Measurements from ENCODE around the gene ZRANB1.

ZRANB1 gene

DNA sequence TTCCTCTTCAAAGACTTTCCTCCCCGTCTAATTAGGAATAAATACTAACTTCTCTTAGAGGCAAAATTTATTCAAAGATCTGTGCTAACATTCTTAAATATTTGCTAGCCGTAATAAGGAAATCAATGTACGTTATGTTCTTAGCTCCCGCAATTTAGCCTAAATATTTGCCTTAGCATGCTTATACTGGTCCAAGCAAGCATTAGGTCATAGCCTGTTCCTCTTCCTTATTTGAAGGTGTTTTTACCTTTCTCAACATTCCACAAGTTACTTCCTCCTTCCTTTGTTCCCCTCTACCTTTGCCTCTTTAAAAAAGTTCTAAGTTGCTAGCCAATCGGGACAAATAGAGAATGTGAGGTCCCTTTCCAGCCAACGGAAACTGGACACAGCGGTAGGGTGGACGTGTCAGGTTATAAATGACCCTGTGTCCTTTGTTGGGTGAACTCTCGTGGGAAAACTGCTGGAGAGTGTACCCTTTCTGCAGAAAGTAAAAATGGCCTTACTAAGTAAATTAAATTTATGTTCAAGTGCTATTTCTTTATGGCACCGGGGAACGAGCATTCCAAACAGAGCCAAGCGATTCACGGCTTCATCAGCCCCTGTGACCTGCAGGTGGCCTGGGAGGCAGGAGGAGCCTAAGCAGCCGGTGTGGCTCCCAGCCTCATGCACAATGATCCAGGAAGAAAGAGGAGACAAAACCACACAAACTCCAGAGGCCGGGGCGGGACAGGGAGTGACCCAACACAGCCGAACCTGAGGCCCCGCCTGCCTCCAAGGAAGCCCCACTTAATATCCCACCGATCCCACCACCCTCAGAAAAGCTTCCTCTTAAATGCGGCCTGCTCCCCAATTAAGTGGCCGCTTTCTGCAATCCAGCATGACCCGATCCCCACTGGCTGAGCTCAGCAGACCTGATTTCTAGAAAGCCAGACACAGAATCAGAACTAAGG is 67.0 kb downstream of the ZRANB1 start:
- no peak for DNase-seq

DNA sequence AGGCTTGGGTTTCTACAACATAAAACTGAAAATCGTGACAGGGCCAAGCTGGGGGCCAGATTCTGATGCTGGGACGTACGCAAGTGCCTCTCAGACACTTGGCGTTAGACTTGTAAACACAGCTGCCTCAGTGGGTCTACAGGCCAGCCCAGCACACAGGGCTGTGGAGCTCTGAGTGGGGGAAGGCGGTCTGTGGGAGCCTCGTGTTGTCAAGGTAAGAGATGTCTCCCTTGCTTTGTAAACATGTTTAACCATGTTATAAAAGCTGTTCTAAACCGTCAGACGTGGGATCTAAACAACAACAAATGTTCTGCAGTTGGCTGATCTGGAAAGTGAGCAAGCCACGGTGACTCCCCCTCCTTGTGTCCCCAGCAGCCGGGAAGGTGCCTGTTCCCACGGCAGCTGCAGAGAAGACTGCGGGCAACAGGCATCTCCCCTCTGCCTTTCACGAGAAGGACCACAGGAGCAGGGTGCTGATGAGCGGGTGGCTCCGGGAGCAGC is 67.8 kb downstream of the ZRANB1 start:
- DNase-seq = no peak

DNA sequence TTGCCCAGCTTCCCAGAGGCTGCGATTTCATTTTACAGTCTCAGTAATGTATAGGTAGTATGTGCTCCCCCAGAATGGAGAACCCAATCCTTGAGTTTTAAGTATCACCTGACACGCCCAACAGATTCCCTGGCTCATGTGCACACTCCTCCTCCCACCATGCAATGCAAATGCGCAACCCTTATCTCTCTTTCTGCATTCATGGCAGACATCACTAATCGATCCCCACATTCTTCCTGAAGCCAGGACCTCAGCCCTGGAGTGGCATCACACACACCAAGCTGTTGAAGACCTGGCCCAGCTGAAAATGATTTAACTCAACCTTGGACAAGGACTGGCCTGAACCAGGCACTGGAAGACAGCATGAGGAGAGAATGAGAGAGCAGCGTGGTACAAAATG is 68.4 kb downstream of the ZRANB1 start:
- DNase-seq = no peak

DNA sequence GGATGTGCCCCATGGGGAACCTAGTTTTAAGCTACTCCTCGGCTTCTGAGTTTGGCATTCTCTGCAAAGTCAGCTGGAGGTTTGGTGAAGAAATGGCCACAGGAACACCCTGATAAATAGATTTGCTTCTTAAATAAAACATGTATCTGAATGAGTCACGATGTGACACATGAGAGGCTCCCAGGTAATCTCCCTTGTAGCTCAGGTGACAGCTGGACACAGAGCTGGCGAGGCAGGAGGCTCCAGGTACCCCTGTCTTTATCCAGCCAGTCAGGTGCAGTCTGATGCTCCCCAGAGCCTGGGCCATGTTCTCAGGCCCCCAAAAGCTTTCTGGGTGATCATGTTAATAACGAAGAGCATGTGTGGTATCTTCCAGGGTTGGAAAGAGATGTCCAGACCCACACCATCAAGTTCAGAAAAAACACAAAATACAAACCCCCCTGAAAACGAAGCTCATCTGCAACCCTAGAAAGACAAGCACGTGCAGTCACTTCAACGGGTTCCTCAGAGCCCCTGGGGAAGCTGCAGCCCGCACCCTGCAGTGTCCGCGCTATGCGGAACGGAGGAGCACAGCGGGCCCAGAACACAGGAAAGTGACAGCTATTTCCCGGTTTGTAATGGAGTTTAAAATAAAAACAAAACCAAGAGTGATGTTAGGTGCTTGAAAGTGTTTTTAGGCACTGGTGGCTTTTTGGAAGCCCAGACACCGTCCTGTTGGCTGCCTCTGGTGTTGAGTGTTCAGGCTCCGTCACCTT is 69.4 kb downstream of the ZRANB1 start:
- DNase-seq = no peak

DNA sequence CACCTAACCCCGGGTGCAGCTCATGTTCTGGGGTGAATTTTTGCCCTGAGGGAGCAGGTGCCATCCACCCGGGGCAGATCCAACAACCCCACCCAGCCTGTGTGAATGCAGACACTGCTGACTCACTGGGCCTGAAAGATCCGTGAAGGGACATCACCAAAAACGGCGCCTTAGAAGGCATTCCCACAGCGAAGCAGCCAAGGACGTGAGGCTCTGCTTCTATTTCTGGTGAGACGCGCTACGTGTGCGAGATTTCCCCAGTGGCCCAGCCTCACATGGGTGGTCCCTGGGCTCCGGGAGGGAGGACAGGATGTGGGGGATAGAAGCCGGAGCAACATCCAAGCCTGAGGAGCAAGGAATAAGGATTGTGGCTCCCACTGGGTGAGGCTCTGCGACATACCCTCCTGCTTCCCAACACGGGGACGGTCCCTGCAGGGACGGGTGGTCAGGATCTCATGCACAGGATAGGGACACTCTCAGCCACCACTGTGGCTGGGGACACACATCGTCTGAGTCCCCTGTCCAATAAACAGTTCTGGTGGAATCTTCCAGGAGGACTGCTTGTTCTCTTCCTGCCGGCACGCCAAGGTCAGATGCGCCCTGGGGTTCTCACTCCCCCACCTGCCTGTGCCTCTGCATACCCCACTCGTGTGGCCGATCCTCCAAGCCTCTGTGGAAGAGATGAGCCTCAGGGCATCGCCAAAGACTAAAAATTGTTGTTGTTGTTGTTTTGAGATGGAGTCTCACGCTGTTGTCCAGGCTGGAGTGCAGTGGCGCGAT is 70.2 kb downstream of the ZRANB1 start:
- no peak for DNase-seq

DNA sequence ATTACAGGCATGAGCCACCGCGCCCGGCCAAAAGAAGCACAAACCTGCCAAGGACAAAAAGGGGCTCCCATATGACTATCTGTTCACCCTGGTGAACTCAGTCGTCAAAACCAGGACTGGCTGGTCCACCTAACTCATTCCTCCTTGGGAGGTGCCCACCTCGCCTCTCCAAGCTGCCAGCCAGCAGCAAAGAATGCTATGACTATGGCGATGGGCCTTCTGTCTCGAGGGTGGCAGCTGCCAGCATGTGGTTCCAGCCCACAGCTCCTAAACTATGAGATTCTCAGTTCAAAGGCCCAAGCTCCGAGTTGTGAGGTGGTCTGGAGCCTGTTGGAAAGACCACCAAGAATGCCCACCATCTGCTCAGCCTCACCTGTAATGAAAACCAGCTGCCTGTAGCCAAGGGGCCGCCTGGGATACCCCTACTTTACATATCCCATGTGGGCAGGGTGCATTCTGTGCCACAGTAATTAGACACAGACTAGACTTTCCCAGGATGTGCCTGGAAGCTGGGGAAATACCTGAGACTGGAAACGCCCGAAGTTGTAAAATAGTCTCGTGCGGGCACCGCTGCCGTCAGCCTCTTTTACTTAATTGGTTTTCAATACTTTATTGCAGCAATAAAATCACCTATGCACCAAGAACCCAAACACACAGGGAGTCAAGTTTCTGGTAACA is 71.1 kb downstream of the ZRANB1 start:
- DNase-seq = no peak

DNA sequence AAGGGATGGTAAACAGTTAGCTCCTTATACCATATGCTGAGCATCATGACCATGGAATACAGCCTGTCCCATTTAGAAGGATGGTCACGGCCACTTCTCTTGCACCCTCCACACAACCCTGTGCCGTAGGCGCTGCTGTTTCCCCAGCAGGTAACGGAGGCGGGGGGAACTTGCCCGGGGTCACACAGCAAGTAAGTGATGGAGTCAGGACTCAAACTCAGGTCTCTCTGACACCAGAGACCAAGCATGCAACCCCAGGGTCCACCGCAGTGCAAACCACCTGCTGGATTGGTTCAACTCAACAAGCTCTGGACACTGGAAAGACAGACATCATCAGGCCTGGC is 71.6 kb downstream of the ZRANB1 start:
- DNase-seq = no peak

DNA sequence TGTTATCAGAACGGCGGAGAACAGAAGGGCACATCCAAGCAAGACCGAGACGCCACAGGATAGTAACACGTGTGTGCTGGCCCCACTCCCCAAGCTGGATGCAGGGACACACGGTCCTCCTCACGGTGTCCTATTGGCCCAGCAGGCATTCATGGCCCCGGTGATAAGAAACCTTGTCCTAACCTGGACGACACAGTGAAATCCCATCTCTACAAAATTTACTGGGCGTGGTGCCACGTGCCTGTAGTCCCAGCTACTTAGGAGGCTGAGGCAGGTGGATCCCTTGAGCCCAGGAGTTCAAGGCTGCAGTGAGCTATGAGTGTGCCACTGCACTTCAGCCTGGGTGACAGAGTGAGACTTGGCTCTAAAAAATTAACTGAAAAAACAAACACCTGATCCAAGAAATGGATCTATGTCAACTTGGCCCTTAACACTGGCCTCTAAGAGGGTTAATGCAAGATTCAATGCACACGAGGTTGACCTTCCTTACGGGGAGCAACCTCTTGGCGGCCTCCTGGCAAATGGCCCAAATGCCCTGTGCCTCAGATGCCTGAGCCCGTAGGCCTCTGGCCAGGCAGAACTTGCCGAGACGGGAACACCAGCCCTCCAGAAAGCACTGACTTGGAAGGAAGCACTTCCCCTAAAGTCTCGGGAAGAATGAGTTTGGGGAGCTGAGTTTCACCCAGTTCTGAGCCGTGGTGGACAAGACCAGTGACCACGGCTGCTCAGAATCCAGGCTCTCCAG is 72.3 kb downstream of the ZRANB1 start:
- DNase-seq = no peak

DNA sequence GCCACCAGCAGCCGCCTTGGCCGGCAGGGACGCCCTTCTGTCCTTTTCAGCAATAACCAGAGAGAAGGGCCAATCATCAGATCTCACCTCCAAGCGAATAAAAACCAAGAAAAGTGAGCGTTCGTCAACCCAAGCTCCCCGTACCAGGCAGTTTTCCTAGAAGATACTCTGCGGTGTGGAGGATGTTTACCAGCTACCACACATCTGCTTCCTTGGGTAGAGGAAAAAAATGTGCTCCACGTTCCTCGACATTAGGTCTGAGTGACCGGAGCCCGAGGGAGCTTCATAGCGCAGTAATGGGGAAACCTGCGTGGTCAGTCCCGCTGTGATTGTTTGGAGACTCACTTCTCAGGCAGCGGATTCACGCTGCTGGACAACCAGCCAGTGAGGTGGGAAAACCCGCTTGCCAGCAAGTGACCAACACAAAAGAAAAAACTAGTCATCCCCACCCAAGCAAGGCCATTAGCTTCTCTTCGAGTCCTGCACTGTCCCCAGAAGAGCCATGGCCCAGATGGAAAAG is 73.0 kb downstream of the ZRANB1 start:
- no peak for DNase-seq

DNA sequence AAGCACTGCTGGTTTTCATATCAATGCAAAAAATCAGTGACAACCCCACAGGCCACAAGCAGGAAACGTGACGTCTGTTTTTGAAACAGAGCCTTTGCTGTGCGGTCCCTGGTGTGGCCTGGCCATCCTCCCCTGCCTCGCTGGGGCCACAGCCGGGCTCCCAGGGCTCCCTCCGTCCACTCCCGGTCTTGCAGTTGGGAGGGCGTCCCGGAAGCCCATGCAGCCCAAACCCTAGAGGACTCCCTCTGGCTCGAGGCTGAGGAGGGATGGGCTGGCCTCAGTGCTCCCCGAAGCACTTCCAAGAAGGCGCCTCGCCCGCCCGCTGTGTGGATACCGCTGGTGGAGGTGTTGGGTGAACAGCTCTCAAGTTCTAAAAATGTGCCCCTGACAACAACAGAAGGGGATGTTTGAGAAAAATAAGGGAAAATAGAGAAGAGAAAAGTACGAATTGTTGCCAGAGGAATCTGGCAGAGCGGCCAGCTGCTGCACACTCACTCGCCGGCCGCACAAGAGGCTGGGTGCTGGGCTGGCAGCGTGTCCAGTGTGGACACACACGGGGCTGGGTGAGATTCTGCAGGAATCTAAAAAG is 73.5 kb downstream of the ZRANB1 start:
- no peak for DNase-seq

DNA sequence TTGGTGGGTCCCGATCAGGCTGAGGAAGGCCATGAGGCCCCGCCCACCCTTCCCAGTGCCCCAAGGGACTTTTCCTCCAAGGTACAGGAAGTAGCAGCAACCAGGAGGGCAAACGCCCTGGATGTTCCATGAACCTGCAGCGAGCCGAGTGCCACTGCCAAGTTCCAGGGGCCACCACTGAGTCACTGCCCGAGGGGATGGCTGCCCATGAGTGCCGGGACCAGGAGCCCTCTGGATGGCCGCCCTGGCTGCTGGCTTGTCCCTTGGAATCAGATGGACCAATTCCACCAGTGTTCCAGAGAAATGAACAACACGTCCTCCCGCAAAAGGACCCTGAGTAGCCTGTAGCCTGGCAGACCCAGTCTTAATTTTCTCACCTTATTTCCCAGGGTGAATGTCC is 74.2 kb downstream of the ZRANB1 start:
- DNase-seq = no peak

DNA sequence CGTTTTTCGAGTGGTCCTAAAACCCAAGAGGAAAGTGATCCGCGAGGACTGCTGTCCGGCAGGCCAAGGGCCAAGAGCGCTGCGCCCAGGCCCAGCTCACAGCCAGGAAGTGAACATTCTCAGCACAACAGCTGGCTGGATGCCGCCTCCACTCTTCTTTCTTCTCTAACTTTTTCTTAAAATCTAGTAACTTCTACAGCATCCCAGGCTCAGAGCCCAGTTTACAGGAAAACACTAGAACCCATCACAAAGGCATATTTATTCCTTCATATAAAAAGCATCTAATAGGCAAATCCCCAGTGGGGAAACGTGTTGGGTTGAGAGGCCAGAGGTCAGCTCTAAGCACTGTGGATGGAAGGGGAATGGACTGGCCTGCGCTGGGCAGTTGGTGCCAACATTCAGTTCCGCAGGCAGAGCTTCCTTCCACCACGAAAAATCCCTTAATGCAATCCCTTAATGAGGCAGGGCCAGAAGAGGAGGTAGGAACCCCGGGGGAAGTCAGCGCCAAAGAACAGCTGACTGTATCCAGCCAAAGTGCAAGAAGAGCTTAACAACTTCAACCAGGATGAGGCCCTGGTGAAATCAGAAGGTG is 74.8 kb downstream of the ZRANB1 start:
- DNase-seq = no peak

DNA sequence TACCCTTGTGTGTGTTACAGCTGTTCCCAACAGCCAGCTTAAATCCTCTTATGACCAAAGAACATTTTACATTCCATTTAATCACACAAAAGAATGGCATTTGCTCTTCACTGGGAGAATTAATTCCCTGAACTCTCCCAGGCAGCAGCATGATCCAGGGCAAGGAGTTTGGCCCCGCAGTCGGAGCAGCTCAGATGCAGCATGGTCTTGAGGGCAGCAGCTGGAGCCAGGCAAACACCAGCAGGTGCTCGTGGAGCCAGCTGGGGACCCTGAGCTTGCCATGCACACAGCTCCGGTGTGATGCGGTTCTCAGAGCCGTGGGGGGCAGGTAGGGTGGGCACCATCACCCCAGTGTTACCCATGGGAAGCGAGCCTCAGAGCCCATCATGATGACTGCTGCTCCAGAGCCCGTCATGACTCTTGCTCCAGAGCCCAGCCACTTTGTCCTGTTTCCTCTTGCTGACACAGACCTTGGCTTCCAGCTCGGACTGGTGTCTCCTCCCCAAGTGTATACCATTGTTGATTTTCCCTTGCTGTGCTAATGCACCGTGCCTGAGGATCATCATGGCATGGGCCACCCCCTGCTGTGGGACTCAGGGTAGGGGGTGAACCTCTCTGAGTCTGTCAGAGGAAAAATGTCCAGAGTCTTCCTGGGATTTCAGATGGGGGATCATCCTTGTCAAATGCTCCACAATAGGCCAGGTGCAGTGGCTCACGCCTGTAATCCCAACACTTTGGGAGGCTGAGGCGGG is 75.8 kb downstream of the ZRANB1 start:
- DNase-seq = no peak

DNA sequence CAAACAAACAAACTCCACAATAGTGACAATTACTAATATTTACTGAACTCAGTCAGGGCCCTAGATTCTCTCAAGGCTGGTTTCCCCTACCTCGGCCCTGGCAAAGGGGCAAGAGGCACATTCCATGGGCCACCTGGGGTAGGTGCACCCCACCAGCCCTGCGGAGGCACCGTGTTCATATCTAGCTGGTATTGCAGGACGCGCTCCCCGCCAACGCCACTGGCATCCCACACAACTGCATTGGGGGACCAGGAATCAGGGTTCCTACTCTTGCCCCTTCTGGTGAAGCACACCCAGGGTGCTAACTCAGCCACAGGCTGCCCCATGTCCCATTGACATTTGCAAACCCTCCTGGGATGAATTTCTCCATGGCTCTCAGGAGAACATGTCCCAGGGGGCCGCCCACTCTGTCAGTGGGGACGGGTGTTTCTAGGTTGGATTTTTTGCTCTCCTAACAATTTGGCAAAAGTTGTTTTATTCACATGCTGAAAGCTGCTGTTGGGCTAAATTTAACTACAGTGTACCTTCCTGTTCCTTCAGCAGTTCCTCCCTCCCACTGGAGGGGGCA is 76.7 kb downstream of the ZRANB1 start:
- no peak for DNase-seq

DNA sequence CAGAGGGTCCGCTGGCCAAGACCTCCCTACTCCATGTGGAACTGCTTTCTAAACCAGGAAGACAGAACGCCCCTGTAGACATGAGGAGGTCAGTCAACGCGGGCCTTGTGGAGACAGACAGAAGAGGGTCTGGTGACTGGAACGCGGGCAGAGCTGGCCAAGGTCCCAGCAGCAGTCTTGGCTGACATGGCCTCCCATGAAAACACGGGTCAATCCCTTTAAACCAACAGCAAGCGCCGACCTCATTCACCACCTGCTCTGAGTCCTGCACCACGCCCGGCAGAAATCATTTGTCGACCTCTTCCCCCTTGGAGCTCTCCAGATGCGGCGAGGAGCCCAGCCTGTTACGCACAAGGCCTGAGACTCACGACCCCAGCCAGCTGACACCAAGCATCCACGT is 78.5 kb downstream of the ZRANB1 start:
- no peak for DNase-seq

DNA sequence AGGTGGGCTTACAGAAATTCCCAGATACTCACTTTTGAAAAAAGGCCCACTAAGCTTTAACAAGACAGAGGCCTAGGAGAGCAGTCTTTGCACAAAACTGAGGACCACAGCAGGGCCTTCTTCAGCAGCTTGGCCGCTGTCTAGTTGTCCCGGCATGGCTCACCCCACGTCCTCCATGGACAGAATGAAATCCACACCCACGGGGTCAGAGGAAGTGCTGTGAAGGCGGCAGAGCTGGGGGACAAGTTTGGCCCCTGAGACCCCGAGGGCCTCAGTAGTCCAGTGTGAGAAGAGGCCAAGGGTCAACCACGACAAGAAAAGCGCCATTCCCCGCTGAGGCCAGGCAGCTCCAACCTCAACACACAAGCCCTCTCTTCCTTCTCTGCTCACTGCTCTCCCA is 78.9 kb downstream of the ZRANB1 start:
- no peak for DNase-seq

DNA sequence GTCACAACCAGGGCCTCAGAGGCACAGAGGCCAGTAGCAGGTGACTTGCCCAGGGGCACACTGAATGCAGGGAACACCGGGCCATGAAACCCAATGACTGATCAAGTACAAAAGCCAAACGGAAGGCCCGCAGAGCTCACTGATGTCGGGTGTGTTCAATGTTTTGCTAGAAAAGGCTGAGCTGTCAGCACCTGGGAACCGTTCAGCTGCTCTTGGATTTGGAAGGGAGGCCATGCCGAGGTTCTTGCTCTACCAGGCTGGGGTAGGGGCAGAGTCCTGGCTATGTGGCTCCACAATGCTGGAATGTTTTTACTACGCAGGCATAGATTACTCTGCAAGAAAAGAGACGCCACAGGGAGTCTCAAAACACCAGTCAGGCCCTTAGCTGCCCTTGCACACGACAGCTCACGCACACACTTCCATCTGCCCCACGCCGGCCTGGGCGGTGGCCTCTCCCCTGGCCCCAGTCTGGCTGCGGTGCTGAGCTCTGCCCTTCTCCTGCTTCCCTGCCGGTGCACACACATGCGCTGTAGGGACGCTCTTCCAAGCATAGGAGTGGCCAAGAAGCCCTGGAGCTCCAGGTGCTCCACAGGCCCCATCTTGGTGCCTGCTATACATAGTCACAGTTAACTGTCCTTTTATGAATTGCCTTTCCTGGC is 79.9 kb downstream of the ZRANB1 start:
- DNase-seq = no peak

DNA sequence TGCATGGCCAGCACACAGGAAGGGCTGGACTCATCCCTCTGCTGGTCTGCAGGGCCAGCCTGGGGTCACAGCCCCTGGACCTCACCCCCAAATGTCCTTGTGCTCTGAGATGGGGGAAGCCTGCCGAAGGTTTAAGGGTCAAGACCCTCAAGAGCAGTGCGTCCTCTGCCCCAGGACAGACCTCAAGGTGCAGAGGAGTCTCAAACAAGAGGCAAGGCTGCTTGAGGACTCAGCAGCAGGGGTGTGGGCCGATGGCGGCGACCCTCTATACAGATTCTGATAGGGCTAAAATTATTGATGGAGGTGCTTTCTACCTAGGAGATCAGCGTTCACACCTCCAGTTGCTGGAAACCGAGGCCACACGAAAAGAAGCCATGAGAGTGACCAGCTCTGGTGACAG is 80.7 kb downstream of the ZRANB1 start:
- no peak for DNase-seq

DNA sequence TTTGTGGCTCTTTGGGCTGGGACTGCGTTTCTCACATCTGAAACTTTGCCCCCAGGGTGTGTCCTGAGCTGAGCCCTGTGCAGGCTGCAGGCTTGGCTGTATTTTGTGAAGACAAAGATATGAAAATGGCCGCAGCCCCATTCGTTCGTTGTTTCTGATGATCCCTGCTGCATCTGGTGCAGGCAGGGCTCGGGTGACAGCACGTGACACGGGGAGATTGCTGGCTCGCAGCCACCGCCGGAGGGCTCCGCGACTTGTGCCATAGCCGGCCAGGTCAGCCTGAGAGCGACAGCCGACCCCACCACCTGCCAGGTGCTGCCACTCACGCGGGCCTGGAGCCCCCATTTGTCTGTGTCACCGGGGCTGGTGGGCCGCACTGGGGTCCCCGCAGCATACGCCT is 81.3 kb downstream of the ZRANB1 start:
- no peak for DNase-seq

All from bone marrow (tissue), 2 donors.